Transverse colon (tissue), 4 donors: ENCODE measurements around the gene MMD.

Experiments
- EP300 ChIP-seq: sonication (generic); formaldehyde crosslinking; IDR thresholded peaks from one replicate; pipeline ENCODE4 v1.6.1; 2017; ENCODE audit warnings: antibody characterized with exemption, low read depth
- POLR2A ChIP-seq: fragments of 450-650 bp; IDR thresholded peaks from one replicate; pipeline ENCODE4 v1.6.1; 2016; ENCODE audit warnings: antibody characterized with exemption, mild to moderate bottlenecking, moderate library complexity
- POLR2AphosphoS5 ChIP-seq, 3 donors: sonication (generic); formaldehyde crosslinking; IDR thresholded peaks; one replicate each; pipeline ENCODE4 v1.6.1; 2016; ENCODE audit warnings: antibody characterized with exemption in 3 of 3
- TF ChIP-seq, protein P1 (sequence below), 5 experiments: fragments of 200-600 bp in 3 of 5; fragments of 450-650 bp in 2 of 5; sonication (generic) in 3 of 5; IDR thresholded peaks; 1 replicate in 2 of 5; 2 replicates in 3 of 5; pipeline ENCODE4 v1.5.1; 2016 to 2017; ENCODE audit warnings: antibody characterized with exemption in 5 of 5, inconsistent platforms in 3 of 5, mild to moderate bottlenecking in 2 of 5, moderate library complexity in 1 of 5

DNA sequence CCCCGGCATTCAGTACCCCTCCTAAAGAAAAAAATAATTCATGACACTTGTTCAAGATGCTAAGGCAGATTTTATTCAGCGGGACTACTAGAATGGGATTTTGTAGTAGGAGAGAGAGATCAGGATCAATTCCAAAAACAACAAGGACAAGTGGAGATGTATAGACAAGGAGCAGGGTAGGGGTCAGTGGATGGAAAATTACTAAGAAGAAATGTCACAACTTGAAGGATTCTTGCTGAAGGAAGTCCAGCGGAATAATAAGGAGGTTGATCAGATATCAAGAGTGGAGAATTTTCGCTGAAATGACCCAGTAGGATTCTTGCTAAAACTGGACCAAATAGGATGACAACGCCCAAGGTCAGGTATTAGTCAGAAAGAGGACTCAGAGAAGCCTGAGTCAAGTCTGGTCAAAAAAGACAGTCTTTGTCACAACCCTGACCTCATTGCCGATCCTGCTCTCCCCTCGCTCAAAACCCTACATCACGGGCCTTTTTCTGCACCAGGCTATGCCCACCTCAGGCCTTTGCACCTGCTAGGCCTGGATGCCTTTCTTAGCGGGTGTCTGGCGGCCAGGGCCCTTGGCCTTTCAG lies 36.9 kb downstream of the MMD start:
- TF ChIP-seq, protein P1, sequence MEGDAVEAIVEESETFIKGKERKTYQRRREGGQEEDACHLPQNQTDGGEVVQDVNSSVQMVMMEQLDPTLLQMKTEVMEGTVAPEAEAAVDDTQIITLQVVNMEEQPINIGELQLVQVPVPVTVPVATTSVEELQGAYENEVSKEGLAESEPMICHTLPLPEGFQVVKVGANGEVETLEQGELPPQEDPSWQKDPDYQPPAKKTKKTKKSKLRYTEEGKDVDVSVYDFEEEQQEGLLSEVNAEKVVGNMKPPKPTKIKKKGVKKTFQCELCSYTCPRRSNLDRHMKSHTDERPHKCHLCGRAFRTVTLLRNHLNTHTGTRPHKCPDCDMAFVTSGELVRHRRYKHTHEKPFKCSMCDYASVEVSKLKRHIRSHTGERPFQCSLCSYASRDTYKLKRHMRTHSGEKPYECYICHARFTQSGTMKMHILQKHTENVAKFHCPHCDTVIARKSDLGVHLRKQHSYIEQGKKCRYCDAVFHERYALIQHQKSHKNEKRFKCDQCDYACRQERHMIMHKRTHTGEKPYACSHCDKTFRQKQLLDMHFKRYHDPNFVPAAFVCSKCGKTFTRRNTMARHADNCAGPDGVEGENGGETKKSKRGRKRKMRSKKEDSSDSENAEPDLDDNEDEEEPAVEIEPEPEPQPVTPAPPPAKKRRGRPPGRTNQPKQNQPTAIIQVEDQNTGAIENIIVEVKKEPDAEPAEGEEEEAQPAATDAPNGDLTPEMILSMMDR (IDR thresholded peaks at IDR 0.05): no peak
- no peak for TF ChIP-seq POLR2A
- TF ChIP-seq EP300: no peak
- TF ChIP-seq POLR2AphosphoS5 (IDR thresholded peaks at IDR 0.05): no peak
